HEK293 (cell line): ENCODE data around the gene TTLL4.

ENCODE experiments used
- CTCF ChIA-PET: fragments of 350-600 bp; formaldehyde crosslinking; extraction: SDS; loops from one replicate; lab custom pipeline; 2021; ENCODE audit warnings: antibody characterized with exemption; lab: Yijun Ruan, JAX
- POLR2A ChIA-PET: fragments of 300-600 bp; formaldehyde crosslinking; extraction: SDS; loops from one replicate; lab custom pipeline; 2020; ENCODE audit warnings: antibody characterized with exemption, inconsistent platforms; lab: Yijun Ruan, JAX
- H3K27ac ChIP-seq: fragments of 200-500 bp; sonication (Bioruptor generic); 2 replicates; pipeline ENCODE4 v1.5.1; 2014; ENCODE audit warnings: low read depth, low read length, control low read depth, inconsistent platforms; ENCODE audit errors: extremely low read depth
- H3K36me3 ChIP-seq, 2 experiments: fragments of 200-500 bp in 1 of 2; sonication (Bioruptor generic) in 1 of 2; 1 replicate in 1 of 2; 2 replicates in 1 of 2; pipeline ENCODE4 v1.5.1; 2014 to 2017; ENCODE audit warnings: inconsistent platforms in 2 of 2, low read length in 2 of 2; ENCODE audit not compliant: control insufficient read depth in 2 of 2, insufficient read depth in 1 of 2
- H3K4me1 ChIP-seq: fragments of 200-500 bp; sonication (Bioruptor generic); 2 replicates; pipeline ENCODE4 v1.5.1; 2014; ENCODE audit warnings: mild to moderate bottlenecking, low read length, inconsistent platforms; ENCODE audit not compliant: control insufficient read depth, insufficient read depth
- H3K4me3 ChIP-seq: 2 replicates; pipeline ENCODE4 v1.5.1; 2011; ENCODE audit warnings: low read depth, mild to moderate bottlenecking, control low read depth, low read length, moderate library complexity
- H3K9me3 ChIP-seq: fragments of 200-500 bp; sonication (Bioruptor generic); 2 replicates; pipeline ENCODE4 v1.5.1; 2014; ENCODE audit warnings: low read depth, low read length, inconsistent platforms; ENCODE audit not compliant: control insufficient read depth, insufficient read depth
- PRDM2 ChIP-seq: fragments of 450-650 bp; formaldehyde crosslinking; IDR thresholded peaks from 2 replicates; pipeline ENCODE4 v1.5.1; 2016; ENCODE audit warnings: missing biosample characterization, missing genetic modification characterization, borderline replicate concordance
- TRIM28 ChIP-seq: IDR thresholded peaks from 2 replicates; pipeline ENCODE4 v1.6.1; 2011; ENCODE audit warnings: low read length, control low read depth, borderline replicate concordance
- TSHZ1 ChIP-seq: fragments of 450-650 bp; formaldehyde crosslinking; IDR thresholded peaks from 2 replicates; pipeline ENCODE4 v1.5.1; 2016; ENCODE audit warnings: missing biosample characterization, missing genetic modification characterization, borderline replicate concordance
- ZBTB1 ChIP-seq: fragments of 450-650 bp; formaldehyde crosslinking; IDR thresholded peaks from 2 replicates; pipeline ENCODE4 v1.5.1; 2016; ENCODE audit warnings: missing biosample characterization, missing genetic modification characterization
- ZFP3 ChIP-seq: fragments of 450-650 bp; formaldehyde crosslinking; IDR thresholded peaks from 2 replicates; pipeline ENCODE4 v1.5.1; 2016; ENCODE audit warnings: low read depth, missing biosample characterization, missing genetic modification characterization
- ZFP69B ChIP-seq: fragments of 450-650 bp; formaldehyde crosslinking; IDR thresholded peaks from 2 replicates; pipeline ENCODE4 v1.5.1; 2016; ENCODE audit warnings: missing biosample characterization, missing genetic modification characterization
- ZNF112 ChIP-seq: fragments of 450-650 bp; formaldehyde crosslinking; IDR thresholded peaks from 2 replicates; pipeline ENCODE4 v1.5.0; 2017; ENCODE audit warnings: missing biosample characterization, missing genetic modification characterization
- ZNF157 ChIP-seq: fragments of 450-650 bp; formaldehyde crosslinking; IDR thresholded peaks from 2 replicates; pipeline ENCODE4 v1.5.1; 2016; ENCODE audit warnings: missing biosample characterization, missing genetic modification characterization
- ZNF18 ChIP-seq: fragments of 450-650 bp; formaldehyde crosslinking; IDR thresholded peaks from 2 replicates; pipeline ENCODE4 v1.5.1; 2016; ENCODE audit warnings: missing biosample characterization, missing genetic modification characterization
- ZNF248 ChIP-seq: fragments of 450-650 bp; formaldehyde crosslinking; IDR thresholded peaks from 2 replicates; pipeline ENCODE4 v1.5.1; 2017; ENCODE audit warnings: missing biosample characterization, missing genetic modification characterization
- ZNF324 ChIP-seq: fragments of 450-650 bp; formaldehyde crosslinking; IDR thresholded peaks from 2 replicates; pipeline ENCODE4 v1.5.1; 2016; ENCODE audit warnings: missing biosample characterization, missing genetic modification characterization
- ZNF350 ChIP-seq: fragments of 450-650 bp; formaldehyde crosslinking; IDR thresholded peaks from 2 replicates; pipeline ENCODE4 v1.5.0; 2017; ENCODE audit warnings: missing biosample characterization, mild to moderate bottlenecking, missing genetic modification characterization
- ZNF37A ChIP-seq: fragments of 450-650 bp; IDR thresholded peaks from 2 replicates; pipeline ENCODE4 v1.5.1; 2018; ENCODE audit warnings: missing biosample characterization, missing genetic modification characterization
- ZNF391 ChIP-seq: fragments of 450-650 bp; formaldehyde crosslinking; IDR thresholded peaks from 2 replicates; pipeline ENCODE4 v1.5.1; 2016; ENCODE audit warnings: low read depth, missing biosample characterization, missing genetic modification characterization, borderline replicate concordance
- ZNF394 ChIP-seq: fragments of 450-650 bp; formaldehyde crosslinking; IDR thresholded peaks from 2 replicates; pipeline ENCODE4 v1.5.1; 2016; ENCODE audit warnings: missing biosample characterization, missing genetic modification characterization, mild to moderate bottlenecking, moderate library complexity, borderline replicate concordance
- ZNF530 ChIP-seq: fragments of 450-650 bp; formaldehyde crosslinking; IDR thresholded peaks from 2 replicates; pipeline ENCODE4 v1.5.1; 2016; ENCODE audit warnings: low read depth, missing biosample characterization, missing genetic modification characterization
- ZNF555 ChIP-seq: fragments of 450-650 bp; formaldehyde crosslinking; conservative IDR thresholded peaks from 2 replicates; pipeline ENCODE4 v1.5.1; 2017; ENCODE audit warnings: missing biosample characterization, mild to moderate bottlenecking, missing genetic modification characterization, inconsistent platforms
- ZNF600 ChIP-seq: fragments of 450-650 bp; formaldehyde crosslinking; IDR thresholded peaks from 2 replicates; pipeline ENCODE4 v1.5.1; 2016; ENCODE audit warnings: missing biosample characterization, missing genetic modification characterization
- ZNF670 ChIP-seq: fragments of 450-650 bp; formaldehyde crosslinking; IDR thresholded peaks from 2 replicates; pipeline ENCODE4 v1.5.1; 2016; ENCODE audit warnings: missing biosample characterization, missing genetic modification characterization, low read depth
- ZNF707 ChIP-seq: fragments of 450-650 bp; formaldehyde crosslinking; IDR thresholded peaks from 2 replicates; pipeline ENCODE4 v1.5.1; 2016; ENCODE audit warnings: missing biosample characterization, missing genetic modification characterization
- ZNF785 ChIP-seq: fragments of 450-650 bp; formaldehyde crosslinking; IDR thresholded peaks from 2 replicates; pipeline ENCODE4 v1.5.1; 2016; ENCODE audit warnings: missing biosample characterization, missing genetic modification characterization

The TTLL4 gene

GRCh38 chr2:218780851-218781690 lies 70.4 kb downstream of the TTLL4 start (continued):
- TF ChIP-seq PRDM2 (no peak), ZNF37A (no peak), ZNF555 (tag by site-specific recombination) (no peak), ZNF248 (tag by site-specific recombination) (no peak), ZNF157 (no peak)

- POLR2A ChIA-PET, result interaction anchor here (0.6 kb wide), 1 partner anchor 115 kb away, joined by 3 read pairs; no protein-coding TSS in a partner anchor
- Histone ChIP-seq H3K4me1 (no peaks in the 10 kb centered on the region), H3K4me3 (peak within 1 kb of the TSS; percentile 35), H3K27ac (no peak within 1 kb of the TSS), H3K9me3 (no peaks in the 10 kb centered on the region), H3K36me3 (no peaks in the 10 kb centered on the region)
- no peak for TF ChIP-seq ZNF600 (tag by site-specific recombination)
- no peak for TF ChIP-seq ZNF530 (tag by site-specific recombination)
- no peak for TF ChIP-seq ZNF324 (tag by site-specific recombination)
- no peak for TF ChIP-seq ZNF350 (tag by site-specific recombination)
- no peak for TF ChIP-seq ZFP3
- TF ChIP-seq ZNF18 (tag by site-specific recombination), result no peak
- TF ChIP-seq ZNF785, result no peak
- TF ChIP-seq ZNF394 (tag by site-specific recombination), result no peak
- TF ChIP-seq ZFP69B (tag by site-specific recombination), result no peak
- CTCF ChIA-PET, result interaction anchor here (0.7 to 1.2 kb wide), 2 partner anchors 53 to 71 kb away, joined by 3 read pairs; partner anchors contain the start of gene TTLL4
These were observed 71.3 kb downstream of the TTLL4 start, which contains the start of gene CYP27A1 for GRCh38 chr2:218781691-218782527. Gene CYP27A1 (plus strand): TSS chr2:218782147. CDS start chr2:218782183, 36 bp downstream.

- peak overlapping the region; percentile 35 for H3K4me3 ChIP-seq
- no peaks in the 10 kb centered on the region for H3K36me3 ChIP-seq
- ChIA-PET CTCF (interaction anchor here (0.7 kb wide), 1 partner anchor 72 kb away, joined by 3 read pairs; the partner anchor contains the start of gene TTLL4), POLR2A (no interaction called here)
- no peak overlapping the region for H3K27ac ChIP-seq
- H3K9me3 ChIP-seq, result no peaks in the 10 kb centered on the region
- H3K4me1 ChIP-seq, result no peaks in the 10 kb centered on the region
- TF ChIP-seq TRIM28, result no peak
- TF ChIP-seq ZNF112 (tag by site-specific recombination), result no peak
- TF ChIP-seq ZNF555 (tag by site-specific recombination), result no peak
- TF ChIP-seq ZNF670 (tag by site-specific recombination), result no peak
- no peak for TF ChIP-seq ZNF707 (tag by site-specific recombination)
- TF ChIP-seq ZBTB1 (tag by site-specific recombination), result no peak
- TF ChIP-seq TSHZ1 (tag by site-specific recombination), result no peak
- TF ChIP-seq ZNF391 (tag by site-specific recombination), result no peak
These were observed 71.9 kb downstream of the TTLL4 start for GRCh38 chr2:218782528-218782844.
